ENCODE measurements around the gene GRK7.

GRCh38 chr3:141784096-141784495 lies 20.9 kb downstream of the GRK7 start:
- TF ChIP-seq GATA3 (IDR thresholded peaks at IDR 0.05; ENCODE audit: low read depth, low read length) = no peak
- no peak for TF ChIP-seq GATA2 (IDR thresholded peaks at IDR 0.05; ENCODE audit: low read depth, low read length)

All from SH-SY5Y (cell line).